NOMO-1 (cell line): ENCODE measurements around the gene SLC30A3.

Experiments
- DNase-seq, 2 experiments: peaks; one replicate each; lab custom pipeline; 2025; ENCODE audit not compliant: unreplicated experiment in 2 of 2; lab: John Stamatoyannopoulos, UW

The SLC30A3 gene

DNA sequence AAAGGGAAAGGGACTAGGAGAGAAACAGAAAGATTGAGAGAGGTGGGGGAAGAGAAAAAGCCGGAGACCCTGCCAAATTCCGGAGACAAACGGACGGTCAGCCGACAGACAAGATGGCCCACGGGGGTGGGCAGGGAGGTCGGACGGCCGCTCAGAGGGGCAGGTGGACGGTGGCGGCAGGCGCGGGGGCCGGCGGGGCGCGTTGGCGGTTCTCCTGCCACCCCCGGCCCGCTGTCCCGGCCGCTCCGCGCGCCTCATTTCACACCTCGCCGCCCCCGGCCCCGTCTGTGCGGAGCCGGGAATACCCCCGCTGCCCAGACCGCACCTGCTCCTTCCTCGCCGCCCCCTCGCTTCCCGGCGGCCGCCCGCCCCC is 935 bp downstream of the SLC30A3 start:
- DNase-seq: no peak

DNA sequence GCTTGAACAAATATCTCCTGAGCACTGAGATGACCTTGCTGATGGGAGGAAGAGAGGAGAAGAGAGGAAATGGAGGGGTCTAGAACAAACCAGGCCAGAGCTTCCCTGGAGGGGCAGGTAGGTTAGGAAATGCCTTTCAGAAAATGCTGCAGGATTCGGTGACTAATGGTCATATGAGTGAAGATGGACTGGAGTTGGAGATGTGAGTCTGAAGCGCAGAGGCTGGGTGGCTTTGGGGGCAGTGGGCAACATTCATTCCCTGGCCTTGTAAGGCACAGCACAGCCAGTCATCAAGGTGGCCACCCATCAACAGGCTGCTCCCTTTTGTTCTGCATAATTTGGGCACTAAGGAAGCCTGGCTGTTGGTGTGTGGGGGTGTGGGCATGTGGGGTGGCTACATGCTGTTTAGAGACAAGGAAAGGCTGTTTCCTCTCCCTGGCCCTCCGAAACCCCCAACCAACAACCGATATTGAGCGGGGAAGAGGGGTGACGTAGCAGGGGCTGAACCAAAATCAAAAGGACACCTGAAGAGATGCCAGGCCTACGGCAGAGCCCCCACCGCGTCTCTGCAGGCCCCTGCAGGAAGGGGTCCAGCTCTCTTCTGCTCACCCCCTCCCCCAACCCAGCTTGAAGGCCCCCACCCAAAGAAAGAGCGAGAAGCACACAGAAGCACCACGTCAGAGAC is 1.5 kb downstream of the SLC30A3 start:
- no peak for DNase-seq

DNA sequence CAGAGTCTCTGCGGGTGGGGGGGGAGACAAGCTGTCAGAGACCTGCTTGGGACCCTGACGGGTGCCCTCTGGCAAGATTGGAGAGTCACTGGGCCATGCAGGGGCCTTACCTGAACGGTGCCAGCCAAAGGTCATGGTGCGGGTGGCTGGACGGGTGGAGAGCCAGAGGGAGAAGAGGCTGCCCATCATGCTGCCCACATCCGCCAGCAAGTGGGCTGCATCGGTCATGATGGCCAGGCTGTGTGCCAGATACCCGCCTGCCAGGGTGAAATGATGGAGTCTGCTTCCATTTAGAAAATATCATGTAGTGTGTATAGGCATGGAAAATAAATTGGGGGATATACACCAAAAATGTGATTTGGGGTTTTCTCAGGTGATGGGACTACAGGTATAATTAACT is 4.8 kb downstream of the SLC30A3 start:
- no peak for DNase-seq

DNA sequence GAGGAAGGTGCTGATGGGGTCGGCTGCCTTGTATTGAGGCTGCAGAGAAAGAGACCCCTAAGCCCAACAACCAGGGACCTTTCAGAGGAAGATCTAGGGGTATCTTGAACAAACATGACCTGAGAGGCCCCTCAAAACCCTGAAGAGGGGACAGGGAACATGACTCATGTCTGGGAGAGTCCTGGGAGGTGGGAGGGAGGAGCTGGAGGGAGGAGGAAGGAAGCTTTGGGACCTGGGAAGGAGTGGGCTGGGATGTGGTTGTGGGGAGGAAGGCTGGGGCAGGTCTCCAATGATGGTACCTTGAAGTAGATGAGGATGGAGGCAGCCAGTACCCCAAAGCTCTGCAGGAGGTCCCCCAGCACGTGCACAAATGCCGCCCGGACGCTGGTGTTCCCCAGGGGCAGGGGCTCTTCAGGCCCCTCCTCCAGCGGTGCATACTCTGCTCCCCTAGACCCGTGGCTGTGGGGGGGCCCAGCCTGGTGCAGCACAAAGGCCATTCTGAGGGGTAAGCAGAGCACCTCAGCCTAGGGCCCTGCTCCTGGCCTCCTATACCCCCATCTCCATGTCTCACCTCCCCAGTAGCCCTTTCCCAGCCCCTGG is 5.9 kb downstream of the SLC30A3 start:
- no peak for DNase-seq

DNA sequence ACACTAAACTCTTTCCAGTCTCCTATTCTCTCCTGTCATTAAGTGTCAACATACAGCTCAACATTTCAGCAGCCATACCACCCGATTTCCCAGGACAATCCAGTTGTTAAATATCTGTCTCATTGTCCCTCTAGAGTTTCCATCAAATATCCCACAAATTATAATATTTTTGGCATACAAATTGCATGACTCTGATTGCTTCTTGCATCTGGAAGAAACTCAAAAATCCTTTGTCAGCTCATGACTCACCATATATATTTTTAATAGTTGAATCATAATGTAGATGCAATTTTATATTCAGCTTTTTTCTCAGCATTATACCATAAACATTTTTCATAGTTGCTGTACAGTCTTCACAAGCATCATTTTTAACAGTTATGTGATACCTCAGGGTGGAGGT is 7.2 kb downstream of the SLC30A3 start:
- no peak for DNase-seq

DNA sequence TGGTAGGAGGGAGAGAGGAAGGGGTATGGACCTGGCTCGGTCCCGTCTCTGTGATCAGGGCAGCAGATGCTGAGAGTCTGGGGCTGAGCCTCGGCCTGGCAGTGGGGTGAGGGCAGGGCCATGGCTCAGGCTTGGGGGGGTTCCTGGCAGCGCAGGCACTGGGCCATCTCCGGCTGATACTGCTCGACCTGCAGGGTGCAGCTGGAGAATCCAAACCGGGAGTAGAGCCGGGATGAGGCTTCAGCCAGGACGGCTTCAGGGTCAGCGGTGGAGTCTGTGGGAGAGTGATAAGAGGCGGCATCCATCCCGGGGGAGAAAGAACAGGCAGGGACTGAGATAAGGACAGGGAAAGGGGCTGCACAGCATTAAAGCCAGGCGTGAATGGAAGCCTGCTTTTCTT is 7.7 kb downstream of the SLC30A3 start:
- DNase-seq: no peak

DNA sequence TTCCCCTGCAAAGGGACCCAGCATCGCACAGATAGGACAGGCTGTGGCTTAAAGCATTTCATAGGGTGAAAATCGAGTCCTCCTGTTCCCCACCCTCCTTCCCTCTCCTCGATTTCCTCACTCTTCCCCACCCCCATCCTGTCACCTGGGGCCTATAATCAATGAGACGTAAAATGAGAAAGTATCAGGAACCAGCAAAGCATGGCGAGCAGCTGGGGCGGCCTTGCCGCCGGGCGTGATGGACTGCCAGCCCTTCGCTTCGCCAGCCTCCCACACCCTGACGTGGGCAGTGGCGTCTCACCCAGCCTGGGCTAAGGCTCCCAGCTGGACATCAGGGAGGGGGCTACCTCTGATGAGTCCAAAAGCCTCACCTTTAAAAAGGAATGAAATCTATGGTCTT is 11.1 kb downstream of the SLC30A3 start:
- DNase-seq: no peak

DNA sequence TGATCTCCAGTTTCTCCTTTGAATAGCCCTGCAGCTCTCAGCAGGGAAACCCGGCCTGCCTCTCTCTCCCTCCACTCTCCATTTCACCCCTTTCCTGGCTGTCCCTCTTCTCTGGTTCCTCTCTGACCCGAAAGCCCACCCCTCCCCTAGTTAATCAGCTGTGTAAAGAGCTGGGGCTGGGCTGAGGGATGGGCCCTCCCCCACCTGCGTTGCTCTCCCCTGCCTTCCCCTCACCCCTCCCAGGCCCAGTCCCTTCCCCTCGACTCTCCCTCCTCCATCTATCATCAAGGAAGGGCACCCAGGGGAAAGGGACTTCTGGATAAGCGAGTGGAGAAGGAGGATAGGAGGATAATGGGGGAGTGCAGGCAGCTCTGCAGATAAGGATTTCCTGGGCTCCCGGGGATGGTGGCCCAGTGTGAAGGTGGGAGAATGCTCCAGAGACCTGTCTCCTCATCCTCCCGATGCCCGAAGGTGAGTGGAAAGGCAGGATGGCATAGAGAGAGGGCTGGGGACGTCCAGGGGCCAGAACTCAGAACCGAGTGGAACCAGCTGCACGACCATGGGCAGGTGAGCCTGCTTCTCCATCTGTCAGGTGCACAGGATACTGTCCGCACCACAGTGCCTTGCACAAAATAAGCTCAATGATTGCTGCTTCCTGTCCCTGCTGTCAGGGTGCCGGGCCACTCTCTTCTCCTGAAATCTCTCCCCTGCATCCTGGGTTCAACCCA is 12.0 kb downstream of the SLC30A3 start:
- no peak for DNase-seq

DNA sequence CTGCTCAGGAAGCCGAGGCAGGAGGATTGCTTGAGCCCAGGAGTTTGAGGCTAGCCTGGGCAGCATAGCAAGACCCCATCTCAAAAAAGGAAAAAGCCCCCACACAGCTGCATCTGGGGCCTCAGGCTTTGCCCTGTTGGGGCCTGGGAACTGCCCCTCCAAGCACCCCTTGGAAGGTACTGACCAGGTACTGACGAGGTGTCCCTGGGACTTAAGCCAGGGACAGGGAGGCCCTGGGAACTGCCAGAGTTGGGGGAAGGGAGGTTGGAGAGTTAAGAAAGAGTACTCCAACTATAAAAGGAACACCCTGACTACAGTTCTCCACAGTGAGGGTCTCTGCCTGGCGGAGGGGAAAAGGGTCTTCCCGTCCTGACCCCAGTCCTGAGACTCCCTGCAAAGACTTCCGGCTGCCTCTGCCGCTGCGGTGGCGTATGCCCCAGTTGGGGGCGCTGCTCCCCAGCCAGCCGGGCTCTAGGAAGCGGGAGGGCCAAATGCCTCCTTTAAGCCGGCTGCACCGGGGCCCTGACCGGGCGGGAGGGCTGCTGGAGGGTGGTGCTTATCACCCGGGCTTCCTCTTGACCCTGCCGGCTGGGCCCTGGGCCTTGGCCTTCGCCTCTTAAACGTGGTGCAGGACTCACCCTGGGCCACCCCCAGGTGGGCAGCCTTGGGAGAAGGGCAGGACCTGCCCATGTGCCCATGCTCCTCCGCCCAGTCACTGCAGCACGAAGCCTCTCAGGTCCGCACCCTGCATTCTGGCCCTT is 12.8 kb downstream of the SLC30A3 start:
- peak; percentile 43 to 56 for DNase-seq

DNA sequence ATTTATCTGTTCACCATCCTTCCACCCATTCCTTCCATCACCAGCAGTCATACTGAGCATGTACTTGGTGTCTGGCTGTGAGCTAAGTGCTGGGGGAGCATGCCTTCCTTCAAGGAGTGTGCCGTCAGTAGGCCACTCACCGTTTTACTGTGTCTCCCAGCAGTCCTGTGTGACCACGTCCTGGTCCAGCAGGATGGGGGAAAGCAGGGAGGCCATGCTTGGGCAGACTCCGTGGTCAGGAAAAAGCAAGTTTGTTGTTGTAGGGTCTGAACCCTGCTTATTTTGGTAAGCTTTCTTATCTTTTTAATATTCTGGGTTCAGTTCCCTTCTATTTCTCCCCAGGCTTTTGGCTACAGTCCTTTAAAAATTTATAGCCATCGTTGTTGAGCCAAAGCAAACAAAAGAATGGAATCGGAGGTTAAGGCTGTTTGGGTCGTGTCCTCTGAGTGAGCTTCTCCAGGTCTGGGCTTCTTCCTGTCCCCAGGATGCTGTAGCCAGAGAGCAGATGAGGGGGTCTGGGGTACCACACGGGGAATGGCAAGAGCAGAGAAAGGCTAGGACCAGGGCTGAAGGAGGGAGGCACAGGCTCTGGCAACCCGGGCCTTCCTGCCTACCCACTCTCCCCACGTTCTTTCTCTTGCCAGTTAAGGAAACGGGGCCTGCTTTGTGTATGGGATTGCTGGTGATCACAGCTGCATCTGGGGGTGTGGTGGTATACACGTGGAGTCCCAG is 13.5 kb downstream of the SLC30A3 start:
- no peak for DNase-seq

DNA sequence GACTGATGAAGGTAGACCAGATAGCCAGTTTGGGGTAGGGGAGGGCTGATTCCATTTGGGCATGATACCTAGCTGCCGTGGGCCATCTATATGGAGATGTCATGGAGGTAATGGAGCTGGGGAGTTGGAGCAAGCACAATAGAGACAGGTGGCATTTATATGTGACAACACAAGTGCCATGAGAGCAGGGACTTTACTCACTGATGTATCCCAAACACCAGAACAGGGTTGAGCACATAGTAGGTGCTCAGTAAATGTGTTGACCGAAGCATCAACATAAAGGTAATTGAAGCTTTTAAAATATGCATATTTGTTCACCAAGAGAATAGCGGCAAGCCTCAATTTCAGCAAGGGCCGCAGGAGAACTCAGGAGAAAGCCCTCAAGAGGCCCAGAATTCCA is 15.0 kb downstream of the SLC30A3 start:
- no peak for DNase-seq

DNA sequence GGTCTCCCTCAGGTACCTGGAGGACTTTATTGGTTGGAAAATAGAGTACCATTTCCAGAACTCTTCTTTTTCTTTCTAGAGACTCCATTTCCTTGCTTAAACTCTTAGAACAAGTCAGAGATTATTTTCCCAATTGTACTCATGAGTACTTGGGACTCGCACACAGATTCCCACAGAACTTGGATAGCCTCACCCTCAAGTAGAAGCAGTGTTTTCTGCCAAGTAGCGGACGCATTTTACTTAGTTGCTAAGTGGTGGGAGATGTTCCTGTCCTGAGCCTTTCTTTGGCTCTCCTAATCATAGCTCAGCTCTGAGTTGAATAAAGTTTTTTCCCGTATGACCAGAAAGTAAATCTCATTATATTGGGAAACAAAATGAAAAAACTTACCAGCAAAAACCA is 17.2 kb downstream of the SLC30A3 start:
- DNase-seq: no peak

DNA sequence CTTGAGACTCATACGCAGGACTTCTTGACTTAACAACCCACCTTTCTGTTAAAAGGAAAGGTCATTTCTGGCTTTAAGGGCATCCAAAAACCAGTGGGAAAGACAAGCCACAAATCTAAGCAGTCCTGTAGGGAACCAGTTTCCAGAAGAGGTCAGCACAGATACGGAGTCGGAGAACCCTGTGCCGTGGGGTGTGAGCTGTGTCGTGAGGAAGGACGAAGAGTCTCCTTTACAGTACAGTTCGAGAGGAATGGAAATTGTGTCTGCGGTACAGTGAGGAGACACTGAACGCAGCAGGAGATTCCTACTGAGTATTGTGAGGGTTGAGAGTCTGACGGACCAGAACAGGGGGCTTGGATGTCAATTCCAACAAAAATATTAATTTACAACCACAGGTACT is 17.7 kb downstream of the SLC30A3 start:
- no peak for DNase-seq

DNA sequence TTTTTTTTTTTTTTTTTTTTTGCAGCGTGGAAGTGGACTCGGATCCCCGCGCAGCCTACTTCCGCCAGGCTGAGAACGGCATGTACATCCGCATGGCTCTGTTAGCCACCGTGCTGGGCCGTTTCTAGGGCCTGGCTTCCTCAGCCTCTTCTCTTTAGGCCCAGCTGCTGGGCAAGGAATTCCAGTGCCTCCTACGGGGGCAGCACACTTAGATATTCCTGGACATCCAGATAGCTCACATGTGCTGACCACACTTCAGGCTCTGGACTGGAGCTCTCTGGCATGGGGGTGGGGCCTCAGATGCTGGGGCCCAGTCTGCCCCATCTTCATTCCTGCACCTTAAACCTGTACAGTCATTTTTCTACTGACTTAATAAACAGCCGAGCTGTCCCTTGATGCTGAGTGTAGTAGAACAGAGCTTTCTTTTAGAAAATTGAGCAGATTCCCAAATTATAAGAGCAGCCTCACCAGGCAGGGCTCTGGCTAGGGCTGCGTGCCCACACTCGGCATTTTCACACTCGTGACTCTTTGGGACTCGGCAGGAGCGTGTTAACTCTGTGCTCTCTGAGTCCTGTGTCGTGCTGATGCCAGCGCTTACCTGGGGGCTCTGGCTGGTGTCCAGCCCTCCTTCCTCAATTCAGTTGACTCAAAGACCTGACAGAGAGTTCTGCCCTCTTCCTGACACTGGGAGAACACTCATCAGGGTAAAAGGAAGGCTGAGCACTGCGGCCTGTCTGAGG is 19.3 kb downstream of the SLC30A3 start:
- no peak for DNase-seq

DNA sequence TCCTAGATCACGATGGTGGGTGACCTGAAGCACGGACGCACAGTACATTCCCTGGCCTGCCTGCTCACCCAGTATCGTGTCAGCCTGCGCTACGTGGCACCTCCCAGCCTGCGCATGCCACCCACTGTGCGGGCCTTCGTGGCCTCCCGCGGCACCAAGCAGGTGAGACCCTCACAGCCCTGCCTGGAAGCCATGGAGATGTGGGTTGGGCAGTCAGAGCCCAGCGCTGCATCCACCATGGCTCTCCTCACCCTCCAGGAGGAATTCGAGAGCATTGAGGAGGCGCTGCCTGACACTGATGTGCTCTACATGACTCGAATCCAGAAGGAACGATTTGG is 20.3 kb downstream of the SLC30A3 start:
- no peak for DNase-seq

DNA sequence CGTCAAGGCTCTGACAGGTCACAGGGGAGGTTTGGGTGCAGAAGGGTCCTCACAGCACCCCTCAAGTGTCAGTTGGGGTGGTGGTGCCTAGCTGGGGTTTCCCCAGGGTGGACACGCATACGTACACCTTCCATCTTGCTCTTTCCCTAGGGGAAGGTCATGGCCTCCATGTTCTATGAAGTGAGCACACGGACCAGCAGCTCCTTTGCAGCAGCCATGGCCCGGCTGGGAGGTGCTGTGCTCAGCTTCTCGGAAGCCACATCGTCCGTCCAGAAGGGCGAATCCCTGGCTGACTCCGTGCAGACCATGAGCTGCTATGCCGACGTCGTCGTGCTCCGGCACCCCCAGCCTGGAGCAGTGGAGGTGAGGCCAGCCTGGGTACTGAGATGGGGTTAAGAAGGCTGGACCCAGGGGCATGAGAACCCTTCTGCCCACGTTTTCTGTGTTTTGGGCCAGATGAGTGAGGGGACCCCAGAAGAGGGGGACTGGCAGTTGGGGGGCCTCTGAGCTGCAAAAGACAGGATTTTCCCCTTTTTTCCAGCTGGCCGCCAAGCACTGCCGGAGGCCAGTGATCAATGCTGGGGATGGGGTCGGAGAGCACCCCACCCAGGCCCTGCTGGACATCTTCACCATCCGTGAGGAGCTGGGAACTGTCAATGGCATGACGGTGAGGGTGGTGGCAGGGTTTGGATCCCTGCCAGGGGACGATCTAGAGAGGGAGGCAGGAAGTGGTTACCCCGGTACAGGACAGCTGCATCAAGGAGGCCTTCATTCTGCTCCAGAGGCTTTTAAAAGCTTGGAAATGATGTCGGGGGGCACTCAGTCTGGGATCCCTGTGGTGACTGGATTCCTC is 20.9 kb downstream of the SLC30A3 start:
- DNase-seq: no peak

DNA sequence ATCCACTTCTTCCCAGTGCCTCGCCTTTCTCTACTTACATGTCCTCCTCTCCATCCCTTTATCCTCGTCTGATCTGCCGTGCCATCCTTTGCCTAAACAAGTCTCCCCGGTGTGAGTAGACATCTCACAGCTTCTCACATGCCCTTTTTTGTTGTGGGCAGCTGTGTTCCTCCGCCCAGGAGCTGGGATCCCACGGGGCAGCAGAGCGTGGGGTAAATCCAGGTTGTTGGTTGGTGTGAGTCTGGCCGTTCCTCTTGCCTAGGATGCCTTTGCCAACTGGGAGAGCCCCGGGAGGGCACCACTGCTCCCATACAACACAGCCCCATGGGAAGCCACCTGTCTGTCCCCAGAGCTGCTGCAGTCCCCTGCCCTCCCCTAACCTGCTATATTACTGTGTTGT is 22.4 kb downstream of the SLC30A3 start:
- DNase-seq: no peak

DNA sequence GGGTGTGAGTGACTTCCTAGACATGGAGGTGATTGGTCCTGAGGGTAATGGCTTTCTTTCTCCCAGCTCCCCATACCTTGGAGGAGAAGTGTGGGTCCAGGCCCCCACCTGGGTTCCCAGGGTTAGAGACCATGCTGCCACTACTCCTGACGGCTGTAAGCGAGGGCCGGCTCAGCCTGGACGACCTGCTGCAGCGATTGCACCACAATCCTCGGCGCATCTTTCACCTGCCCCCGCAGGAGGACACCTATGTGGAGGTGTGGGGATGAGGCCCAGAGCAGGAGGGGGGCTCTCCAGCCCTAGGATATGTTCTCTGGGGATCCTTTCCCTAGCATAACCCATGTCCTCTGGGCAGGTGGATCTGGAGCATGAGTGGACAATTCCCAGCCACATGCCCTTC is 23.9 kb downstream of the SLC30A3 start:
- DNase-seq: no peak

DNA sequence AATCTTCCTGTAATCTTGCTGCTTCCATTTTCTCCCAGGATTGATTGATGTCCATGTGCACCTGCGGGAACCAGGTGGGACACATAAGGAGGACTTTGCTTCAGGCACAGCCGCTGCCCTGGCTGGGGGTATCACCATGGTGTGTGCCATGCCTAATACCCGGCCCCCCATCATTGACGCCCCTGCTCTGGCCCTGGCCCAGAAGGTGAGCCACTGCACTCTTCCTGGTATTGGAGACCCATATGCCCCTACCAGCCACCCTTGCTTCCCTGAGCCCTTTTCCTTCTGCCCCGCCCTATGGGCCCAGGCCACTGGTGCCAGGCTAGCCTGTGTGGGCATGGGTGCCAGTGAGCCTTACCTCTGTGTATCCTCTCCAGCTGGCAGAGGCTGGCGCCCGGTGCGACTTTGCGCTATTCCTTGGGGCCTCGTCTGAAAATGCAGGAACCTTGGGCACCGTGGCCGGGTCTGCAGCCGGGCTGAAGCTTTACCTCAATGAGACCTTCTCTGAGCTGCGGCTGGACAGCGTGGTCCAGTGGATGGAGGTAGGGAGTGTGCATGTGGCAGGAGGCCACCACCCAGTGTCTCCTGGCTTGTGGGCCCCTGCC is 25.4 kb downstream of the SLC30A3 start:
- DNase-seq: no peak
